H9 (cell line): ENCODE measurements around the gene FBLN7. TPM values are rescaled to one million over a fixed set of nuclear protein-coding genes. Genes with fewer than 3 reads are reported as not detected.

Source experiments
- DNase-seq: peaks from one replicate; pipeline ENCODE4 v3.0.0-alpha.2; 2017
- H2AFZ ChIP-seq: one replicate; pipeline ENCODE4 v1.6.1; 2013; ENCODE audit warnings: mild to moderate bottlenecking, low read length, control low read depth, moderate library complexity
- H2AK5ac ChIP-seq: 2 replicates; pipeline ENCODE4 v1.6.1; 2013; ENCODE audit warnings: low read length, control low read depth, mixed read lengths; ENCODE audit not compliant: insufficient read length
- H2BK120ac ChIP-seq: one replicate; pipeline ENCODE4 v1.6.1; 2013; ENCODE audit warnings: low read depth, mild to moderate bottlenecking, low read length, control low read depth, inconsistent platforms; ENCODE audit not compliant: poor library complexity, severe bottlenecking
- H2BK12ac ChIP-seq: 2 replicates; pipeline ENCODE4 v1.6.1; 2013; ENCODE audit warnings: low read length, control low read depth, mixed read lengths, low read depth; ENCODE audit not compliant: insufficient read length
- H2BK15ac ChIP-seq: 2 replicates; pipeline ENCODE4 v1.6.1; 2013; ENCODE audit warnings: low read depth, low read length, control low read depth
- H2BK20ac ChIP-seq: one replicate; pipeline ENCODE4 v1.6.1; 2013; ENCODE audit warnings: low read depth, mild to moderate bottlenecking, low read length, control low read depth, inconsistent platforms; ENCODE audit not compliant: poor library complexity, severe bottlenecking
- H2BK5ac ChIP-seq: 2 replicates; pipeline ENCODE4 v1.6.1; 2013; ENCODE audit warnings: low read length, control low read depth, mixed read lengths; ENCODE audit not compliant: insufficient read length
- H3K14ac ChIP-seq: 2 replicates; pipeline ENCODE4 v1.6.1; 2013; ENCODE audit warnings: low read length, control low read depth; ENCODE audit not compliant: insufficient read depth
- H3K18ac ChIP-seq: 2 replicates; pipeline ENCODE4 v1.6.1; 2013; ENCODE audit warnings: low read depth, mild to moderate bottlenecking, mixed read lengths, low read length, control low read depth; ENCODE audit not compliant: insufficient read length
- H3K23ac ChIP-seq: 2 replicates; pipeline ENCODE4 v1.6.1; 2013; ENCODE audit warnings: low read length, control low read depth, mixed read lengths, low read depth; ENCODE audit not compliant: insufficient read length
- H3K23me2 ChIP-seq: 2 replicates; pipeline ENCODE4 v1.6.1; 2013; ENCODE audit warnings: low read depth, mild to moderate bottlenecking, mixed read lengths, low read length, control low read depth; ENCODE audit not compliant: insufficient read length, poor library complexity, severe bottlenecking
- H3K27ac ChIP-seq: 2 replicates; pipeline ENCODE4 v1.5.1; 2013; ENCODE audit warnings: low read length, control low read depth, mixed read lengths, low read depth; ENCODE audit not compliant: insufficient read length
- H3K27me3 ChIP-seq: 2 replicates; pipeline ENCODE4 v1.6.1; 2013; ENCODE audit warnings: low read length, control low read depth, inconsistent platforms; ENCODE audit not compliant: insufficient read depth
- H3K4ac ChIP-seq: 2 replicates; pipeline ENCODE4 v1.6.1; 2013; ENCODE audit warnings: low read depth, mild to moderate bottlenecking, control low read depth, inconsistent platforms, low read length, moderate library complexity
- H3K4me1 ChIP-seq: 2 replicates; pipeline ENCODE4 v1.6.1; 2013; ENCODE audit warnings: low read length, control low read depth, inconsistent platforms; ENCODE audit not compliant: insufficient read depth
- H3K4me2 ChIP-seq: 2 replicates; pipeline ENCODE4 v1.6.1; 2013; ENCODE audit warnings: low read length, control low read depth, mixed read lengths; ENCODE audit not compliant: insufficient read length, insufficient read depth
- H3K56ac ChIP-seq: 2 replicates; pipeline ENCODE4 v1.6.1; 2013; ENCODE audit warnings: low read depth, mild to moderate bottlenecking, mixed read lengths, low read length, control low read depth; ENCODE audit not compliant: insufficient read length
- H3K79me1 ChIP-seq: 2 replicates; pipeline ENCODE4 v1.6.1; 2013; ENCODE audit warnings: low read depth, mild to moderate bottlenecking, moderate library complexity, low read length, control low read depth, inconsistent platforms; ENCODE audit not compliant: insufficient read depth, poor library complexity, severe bottlenecking
- H3K79me2 ChIP-seq: 2 replicates; pipeline ENCODE4 v1.6.1; 2013; ENCODE audit warnings: low read length, control low read depth, inconsistent platforms; ENCODE audit not compliant: insufficient read depth
- H3K9ac ChIP-seq: 2 replicates; pipeline ENCODE4 v1.6.1; 2013; ENCODE audit warnings: low read length, control low read depth, mixed read lengths; ENCODE audit not compliant: insufficient read length; ENCODE audit errors: extremely low read depth
- H3K9me3 ChIP-seq: one replicate; pipeline ENCODE4 v1.6.1; 2013; ENCODE audit warnings: low read depth, low read length, inconsistent platforms; ENCODE audit not compliant: control insufficient read depth
- H3T11ph ChIP-seq: one replicate; pipeline ENCODE4 v1.6.1; 2013; ENCODE audit warnings: mild to moderate bottlenecking, low read length, control low read depth, inconsistent platforms
- H4K20me1 ChIP-seq: one replicate; pipeline ENCODE4 v1.6.1; 2013; ENCODE audit not compliant: control insufficient read depth, insufficient read length, insufficient read depth
- H4K5ac ChIP-seq: 2 replicates; pipeline ENCODE4 v1.6.1; 2013; ENCODE audit warnings: low read depth, mild to moderate bottlenecking, mixed read lengths, low read length, control low read depth; ENCODE audit not compliant: insufficient read length
- H4K8ac ChIP-seq: replicated peaks from 2 replicates; pipeline ENCODE4 v1.6.1; 2013; ENCODE audit warnings: low read length, control low read depth, mixed read lengths, low read depth; ENCODE audit not compliant: insufficient read length
- H4K91ac ChIP-seq: 2 replicates; pipeline ENCODE4 v1.6.1; 2013; ENCODE audit warnings: low read depth, mild to moderate bottlenecking, moderate library complexity, mixed read lengths, low read length, control low read depth; ENCODE audit not compliant: insufficient read length
- H3K27ac Mint-ChIP-seq, 3 experiments: 2 replicates in 2 of 3; 3 replicates in 1 of 3; pipeline ENCODE4 v1.8.0; 2020 to 2021; ENCODE audit warnings: mixed read lengths in 3 of 3, mild to moderate bottlenecking in 1 of 3, moderate library complexity in 1 of 3
- H3K27me3 Mint-ChIP-seq: 2 replicates; pipeline ENCODE4 v1.8.0; 2021; ENCODE audit warnings: low read depth, mild to moderate bottlenecking, moderate library complexity, mixed read lengths
- H3K36me3 Mint-ChIP-seq, 3 experiments: 2 replicates in 2 of 3; 3 replicates in 1 of 3; pipeline ENCODE4 v1.8.0; 2020 to 2021; ENCODE audit warnings: low read depth in 3 of 3, mixed read lengths in 3 of 3; ENCODE audit not compliant: insufficient read depth in 1 of 3
- H3K4me1 Mint-ChIP-seq, 2 experiments: 2 replicates each; pipeline ENCODE4 v1.8.0; 2020; ENCODE audit warnings: mixed read lengths in 2 of 2
- H3K4me3 Mint-ChIP-seq, 2 experiments: 2 replicates in 1 of 2; 3 replicates in 1 of 2; pipeline ENCODE4 v1.8.0; 2020 to 2021; ENCODE audit warnings: mild to moderate bottlenecking in 2 of 2, mixed read lengths in 2 of 2, moderate library complexity in 1 of 2
- H3K9me3 Mint-ChIP-seq, 2 experiments: 2 replicates in 1 of 2; 3 replicates in 1 of 2; pipeline ENCODE4 v1.8.0; 2020; ENCODE audit warnings: mild to moderate bottlenecking in 2 of 2, mixed read lengths in 2 of 2, moderate library complexity in 1 of 2
- WGBS: extraction: QIAGEN DNeasy Blood & Tissue Kit; methylation state at CpG from one replicate; pipeline ENCODE4 v1.1.7; 2013; ENCODE audit warnings: missing lambda C conversion rate, low lambda C conversion rate, mixed read lengths; ENCODE audit not compliant: insufficient read length; ENCODE audit errors: extremely low coverage; 5-methylcytosine and 5-hydroxymethylcytosine counted together
- total RNA-seq: library from RNA; stranded (reverse); gene quantifications from 2 replicates; pipeline ENCODE4 v1.2.1, GENCODE V29; 2021
- TF ChIP-seq, protein P1 (sequence below): fragments of 200-600 bp; sonication (generic); conservative IDR thresholded peaks from 3 replicates; pipeline ENCODE4 v1.8.0; 2021; ENCODE audit warnings: antibody characterized with exemption, mild to moderate bottlenecking

Gene FBLN7
- total RNA-seq, 1 experiment from 2014 or later = 1.3 TPM

GRCh38 chr2:112216167-112216566 is 78.0 kb downstream of the FBLN7 start:
- Histone ChIP-seq H2AK5ac (no peak overlapping the region), H3T11ph (no peak overlapping the region), H3K79me1 (no peaks in the 10 kb centered on the region), H4K5ac (no peak overlapping the region), H4K8ac (no peak overlapping the region), H3K4ac (no peak overlapping the region), H3K14ac (no peak overlapping the region), H3K23me2 (no peaks in the 10 kb centered on the region), H3K18ac (no peak overlapping the region), H2BK12ac (no peak overlapping the region), H3K56ac (no peak overlapping the region), H2BK120ac (no peak overlapping the region), H3K79me2 (no peaks in the 10 kb centered on the region), H3K27me3 (no peaks in the 10 kb centered on the region), H3K9ac (no peak overlapping the region), H4K20me1 (no peaks in the 10 kb centered on the region), H3K4me1 (no peaks in the 10 kb centered on the region), H3K27ac (no peak overlapping the region), H4K91ac (no peak overlapping the region), H2BK15ac (no peak overlapping the region), H2BK20ac (no peak overlapping the region), H2AFZ (no peak overlapping the region), H3K23ac (no peak overlapping the region), H2BK5ac (no peak overlapping the region), H3K4me2 (no peak overlapping the region), H3K9me3 (no peaks in the 10 kb centered on the region)
- TF ChIP-seq, protein P1, sequence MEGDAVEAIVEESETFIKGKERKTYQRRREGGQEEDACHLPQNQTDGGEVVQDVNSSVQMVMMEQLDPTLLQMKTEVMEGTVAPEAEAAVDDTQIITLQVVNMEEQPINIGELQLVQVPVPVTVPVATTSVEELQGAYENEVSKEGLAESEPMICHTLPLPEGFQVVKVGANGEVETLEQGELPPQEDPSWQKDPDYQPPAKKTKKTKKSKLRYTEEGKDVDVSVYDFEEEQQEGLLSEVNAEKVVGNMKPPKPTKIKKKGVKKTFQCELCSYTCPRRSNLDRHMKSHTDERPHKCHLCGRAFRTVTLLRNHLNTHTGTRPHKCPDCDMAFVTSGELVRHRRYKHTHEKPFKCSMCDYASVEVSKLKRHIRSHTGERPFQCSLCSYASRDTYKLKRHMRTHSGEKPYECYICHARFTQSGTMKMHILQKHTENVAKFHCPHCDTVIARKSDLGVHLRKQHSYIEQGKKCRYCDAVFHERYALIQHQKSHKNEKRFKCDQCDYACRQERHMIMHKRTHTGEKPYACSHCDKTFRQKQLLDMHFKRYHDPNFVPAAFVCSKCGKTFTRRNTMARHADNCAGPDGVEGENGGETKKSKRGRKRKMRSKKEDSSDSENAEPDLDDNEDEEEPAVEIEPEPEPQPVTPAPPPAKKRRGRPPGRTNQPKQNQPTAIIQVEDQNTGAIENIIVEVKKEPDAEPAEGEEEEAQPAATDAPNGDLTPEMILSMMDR = no peak
- no peak overlapping the region for H3K27ac Mint-ChIP-seq
- DNase-seq = no peak
- peaks cover 4 to 5% of the 10 kb centered on the region in 2 experiments; a peak in 2 of 5 replicates for H3K9me3 Mint-ChIP-seq
- peaks cover 13 to 31% (median 27%) of the 10 kb centered on the region in 3 experiments; a peak in 6 of 7 replicates for H3K36me3 Mint-ChIP-seq
- no peak overlapping the region for H3K4me3 Mint-ChIP-seq
- no peaks in the 10 kb centered on the region for H3K27me3 Mint-ChIP-seq
- WGBS = no CpG with 5 or more reads among the region's 3 CpGs
- no peaks in the 10 kb centered on the region for H3K4me1 Mint-ChIP-seq
